Body of pancreas (tissue), 4 donors: ENCODE data around the gene SYT6. TPM values are rescaled to one million over a fixed set of nuclear protein-coding genes. Genes with fewer than 3 reads are reported as not detected.
"Not testable (repeated sequence)": the region's sequence is repeated elsewhere in the genome, so short reads cannot be mapped to it uniquely, and the experiment has no call there.

Source experiments
- ATAC-seq: fragments of 150-250 bp; one replicate; pipeline ENCODE4 v1.9.1; 2016
- DNase-seq, 4 donors: peaks; one replicate each; pipeline ENCODE4 v3.0.0-alpha.2; 2019
- H3K27ac ChIP-seq, 4 donors: fragments of 200-600 bp; sonication (generic); 1 replicate in 3 of 4; 2 replicates in 1 of 4; pipeline versions ENCODE4 v1.5.1 to v1.6.1; 2016 to 2019; ENCODE audit warnings: mild to moderate bottlenecking in 1 of 4, mixed read lengths in 1 of 4, moderate library complexity in 1 of 4
- H3K27me3 ChIP-seq, 2 donors: fragments of 200-600 bp; sonication (generic); one replicate each; pipeline ENCODE4 v1.6.0; 2016; ENCODE audit warnings: mild to moderate bottlenecking in 1 of 2
- H3K36me3 ChIP-seq, 2 donors: fragments of 200-600 bp; sonication (generic); replicated peaks in 1 of 2; 2 replicates each; pipeline ENCODE4 v1.5.1; 2016; ENCODE audit warnings: low read depth in 2 of 2; ENCODE audit not compliant: insufficient read depth in 1 of 2
- H3K4me1 ChIP-seq: fragments of 200-600 bp; sonication (generic); one replicate; pipeline ENCODE4 v1.6.0; 2016
- H3K4me3 ChIP-seq, 2 donors: fragments of 200-600 bp; sonication (generic); 1 replicate in 1 of 2; 2 replicates in 1 of 2; pipeline ENCODE4 v1.5.1; 2016 to 2019
- H3K9me3 ChIP-seq, 3 donors: fragments of 200-600 bp; sonication (generic); 1 replicate in 2 of 3; 2 replicates in 1 of 3; pipeline ENCODE4 v1.5.1; 2016
- POLR2A ChIP-seq, 3 donors: fragments of 450-650 bp; IDR thresholded peaks; one replicate each; pipeline ENCODE4 v1.6.1; 2016; ENCODE audit warnings: antibody characterized with exemption in 3 of 3, mild to moderate bottlenecking in 2 of 3
- WGBS, 2 donors: methylation state at CpG; one replicate each; pipeline ENCODE4 v1.1.5; 2017; 5-methylcytosine and 5-hydroxymethylcytosine counted together
- intact Hi-C: fragments of 100-400 bp; cut with DNase I; formaldehyde crosslinking; loops from one replicate; pipeline ENCODE4 v1.15.1; 2023
- total RNA-seq, 2 donors: library from RNA; depleted of rRNA; stranded (reverse); fragments of >200 nt; gene quantifications; one replicate each; pipeline ENCODE4 v1.1.0, GENCODE V29; 2016
- TF ChIP-seq, protein P1 (sequence below), 7 experiments: fragments of 450-650 bp in 4 of 7; fragments of 200-600 bp in 3 of 7; sonication (generic) in 3 of 7; IDR thresholded peaks; one replicate each; pipeline ENCODE4 v1.5.1; 2016 to 2019; ENCODE audit warnings: antibody characterized with exemption in 7 of 7

Gene SYT6
- total RNA-seq, 2 donors from 2014 or later = 3.3 to 4.4 TPM

- 62 to 67% methylated on average over 3 of the region's 3 CpGs for WGBS, 2 donors
- H3K36me3 ChIP-seq, ATAC-seq, H3K27me3 ChIP-seq, H3K9me3 ChIP-seq, DNase-seq, H3K4me1 ChIP-seq, H3K27ac ChIP-seq, intact Hi-C loops, H3K4me3 ChIP-seq: not testable (repeated sequence)
Measured at GRCh38 chr1:114065671-114066070, 88.0 kb downstream of the SYT6 start.

DNA sequence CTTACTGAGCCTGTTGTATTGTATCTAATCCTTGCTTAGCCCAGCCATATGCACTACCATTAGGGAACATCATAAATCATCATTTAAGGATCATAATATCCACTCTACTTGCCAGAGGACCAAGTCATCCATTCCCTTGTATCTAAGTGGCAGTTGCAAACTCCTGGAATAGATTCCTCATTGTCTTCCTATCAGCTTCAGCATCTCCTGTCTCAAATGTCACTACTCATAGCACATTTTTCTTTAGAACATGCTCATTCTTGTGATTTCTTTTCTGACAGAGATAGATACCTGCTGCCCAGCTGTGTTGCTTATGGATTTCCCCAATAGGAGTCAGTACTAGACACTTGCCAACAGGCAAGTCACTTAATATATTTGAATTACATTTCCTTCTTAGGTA, 90.1 kb downstream of the SYT6 start:
- DNase-seq = no peak
- Histone ChIP-seq H3K27ac (no peak overlapping the region), H3K36me3 (no peaks in the 10 kb centered on the region), H3K4me1 (no peaks in the 10 kb centered on the region), H3K4me3 (no peak overlapping the region), H3K27me3 (no peaks in the 10 kb centered on the region), H3K9me3 (no peaks in the 10 kb centered on the region)
- intact Hi-C loops = no loop called here
- no peak for ATAC-seq
- no peak for TF ChIP-seq POLR2A (IDR thresholded peaks at IDR 0.05)
- TF ChIP-seq, protein P1, sequence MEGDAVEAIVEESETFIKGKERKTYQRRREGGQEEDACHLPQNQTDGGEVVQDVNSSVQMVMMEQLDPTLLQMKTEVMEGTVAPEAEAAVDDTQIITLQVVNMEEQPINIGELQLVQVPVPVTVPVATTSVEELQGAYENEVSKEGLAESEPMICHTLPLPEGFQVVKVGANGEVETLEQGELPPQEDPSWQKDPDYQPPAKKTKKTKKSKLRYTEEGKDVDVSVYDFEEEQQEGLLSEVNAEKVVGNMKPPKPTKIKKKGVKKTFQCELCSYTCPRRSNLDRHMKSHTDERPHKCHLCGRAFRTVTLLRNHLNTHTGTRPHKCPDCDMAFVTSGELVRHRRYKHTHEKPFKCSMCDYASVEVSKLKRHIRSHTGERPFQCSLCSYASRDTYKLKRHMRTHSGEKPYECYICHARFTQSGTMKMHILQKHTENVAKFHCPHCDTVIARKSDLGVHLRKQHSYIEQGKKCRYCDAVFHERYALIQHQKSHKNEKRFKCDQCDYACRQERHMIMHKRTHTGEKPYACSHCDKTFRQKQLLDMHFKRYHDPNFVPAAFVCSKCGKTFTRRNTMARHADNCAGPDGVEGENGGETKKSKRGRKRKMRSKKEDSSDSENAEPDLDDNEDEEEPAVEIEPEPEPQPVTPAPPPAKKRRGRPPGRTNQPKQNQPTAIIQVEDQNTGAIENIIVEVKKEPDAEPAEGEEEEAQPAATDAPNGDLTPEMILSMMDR (IDR thresholded peaks at IDR 0.05) = no peak

- intact Hi-C loops = no loop called here
- peak; percentile 53 for ATAC-seq
- no peak overlapping the region for H3K4me3 ChIP-seq
- H3K9me3 ChIP-seq = no peaks in the 10 kb centered on the region
- H3K4me1 ChIP-seq = no peaks in the 10 kb centered on the region
- TF ChIP-seq POLR2A (IDR thresholded peaks at IDR 0.05) = no peak
- TF ChIP-seq, protein P1 (IDR thresholded peaks at IDR 0.05) = no peak
- no peaks in the 10 kb centered on the region for H3K36me3 ChIP-seq
- H3K27me3 ChIP-seq = no peaks in the 10 kb centered on the region
- peak overlapping the region in 1 of 4 donors; percentile 12 for H3K27ac ChIP-seq
- no peak for DNase-seq
- WGBS, 2 donors = 35 to 39% methylated on average over 8 of the region's 8 CpGs
Measured at GRCh38 chr1:114062477-114063099, 91.1 kb downstream of the SYT6 start.

- intact Hi-C loops = no loop called here
- no peak overlapping the region for H3K4me3 ChIP-seq
- 67 to 93% methylated on average over 1 of the region's 1 CpG for WGBS, 2 donors
- no peaks in the 10 kb centered on the region for H3K4me1 ChIP-seq
- no peak for DNase-seq
- no peaks in the 10 kb centered on the region for H3K27me3 ChIP-seq
- no peaks in the 10 kb centered on the region for H3K36me3 ChIP-seq
- H3K27ac ChIP-seq = no peak overlapping the region
- no peak for TF ChIP-seq POLR2A (IDR thresholded peaks at IDR 0.05)
- TF ChIP-seq, protein P1 (IDR thresholded peaks at IDR 0.05) = no peak
- H3K9me3 ChIP-seq = no peaks in the 10 kb centered on the region
- no peak for ATAC-seq
Measured at GRCh38 chr1:114061121-114061830, 92.4 kb downstream of the SYT6 start.

DNA sequence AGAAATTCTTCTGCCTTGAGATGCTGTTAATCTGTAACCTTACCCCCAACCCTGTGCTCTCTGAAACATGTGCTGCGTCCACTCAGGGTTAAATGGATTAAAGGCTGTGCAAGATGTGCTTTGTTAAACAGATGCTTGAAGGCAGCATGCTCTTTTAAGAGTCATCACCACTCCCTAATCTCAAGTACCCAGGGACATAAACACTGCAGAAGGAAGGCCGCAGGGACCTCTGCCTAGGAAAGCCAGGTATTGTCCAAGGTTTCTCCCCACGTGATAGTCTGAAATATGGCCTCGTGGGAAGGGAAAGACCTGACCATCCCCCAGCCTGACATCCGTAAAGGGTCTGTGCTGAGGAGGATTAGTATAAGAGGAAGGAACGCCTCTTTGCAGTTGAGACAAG, 95.4 kb downstream of the SYT6 start:
- H3K27me3 ChIP-seq, intact Hi-C loops, DNase-seq, H3K27ac ChIP-seq, H3K9me3 ChIP-seq, H3K36me3 ChIP-seq, ATAC-seq, H3K4me1 ChIP-seq, H3K4me3 ChIP-seq: not testable (repeated sequence)
- 35 to 50% methylated on average over 5 to 6 of the region's 6 CpGs for WGBS, 2 donors

DNA sequence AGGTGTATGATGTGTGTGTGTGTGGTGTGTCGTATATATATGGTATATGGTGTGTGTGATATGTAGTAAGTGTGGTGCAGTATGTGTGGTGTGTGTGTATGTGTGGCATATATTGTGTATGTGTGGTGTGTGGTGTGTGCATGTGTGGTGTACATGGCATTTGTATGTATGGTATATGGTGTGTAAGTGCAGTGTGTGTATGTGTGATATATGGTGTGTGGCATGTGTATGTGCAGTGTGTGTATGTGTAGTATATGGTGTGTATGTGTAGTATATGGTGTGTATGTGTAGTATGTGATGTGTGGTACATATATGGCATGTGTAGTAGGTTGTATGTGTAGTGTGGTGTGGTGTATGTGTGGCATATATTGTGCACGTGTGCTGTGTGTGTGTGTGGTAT, 99.5 kb downstream of the SYT6 start:
- intact Hi-C loops = no loop called here
- ATAC-seq = no peak
- Histone ChIP-seq H3K4me1 (no peaks in the 10 kb centered on the region), H3K27ac (no peak overlapping the region), H3K36me3 (no peaks in the 10 kb centered on the region), H3K4me3 (no peak overlapping the region), H3K27me3 (no peaks in the 10 kb centered on the region), H3K9me3 (no peaks in the 10 kb centered on the region)
- TF ChIP-seq POLR2A (IDR thresholded peaks at IDR 0.05) = no peak
- TF ChIP-seq, protein P1 (IDR thresholded peaks at IDR 0.05) = no peak
- 83 to 88% methylated on average over 2 of the region's 2 CpGs for WGBS, 2 donors
- DNase-seq = no peak
